ENCODE measurements around the gene FKBP5.
A peak's percentile ranks its signal among the peaks of the same experiment; 100 is the strongest.
"Not testable (repeated sequence)": the region's sequence is repeated elsewhere in the genome, so short reads cannot be mapped to it uniquely, and the experiment has no call there.

Gene FKBP5

DNA sequence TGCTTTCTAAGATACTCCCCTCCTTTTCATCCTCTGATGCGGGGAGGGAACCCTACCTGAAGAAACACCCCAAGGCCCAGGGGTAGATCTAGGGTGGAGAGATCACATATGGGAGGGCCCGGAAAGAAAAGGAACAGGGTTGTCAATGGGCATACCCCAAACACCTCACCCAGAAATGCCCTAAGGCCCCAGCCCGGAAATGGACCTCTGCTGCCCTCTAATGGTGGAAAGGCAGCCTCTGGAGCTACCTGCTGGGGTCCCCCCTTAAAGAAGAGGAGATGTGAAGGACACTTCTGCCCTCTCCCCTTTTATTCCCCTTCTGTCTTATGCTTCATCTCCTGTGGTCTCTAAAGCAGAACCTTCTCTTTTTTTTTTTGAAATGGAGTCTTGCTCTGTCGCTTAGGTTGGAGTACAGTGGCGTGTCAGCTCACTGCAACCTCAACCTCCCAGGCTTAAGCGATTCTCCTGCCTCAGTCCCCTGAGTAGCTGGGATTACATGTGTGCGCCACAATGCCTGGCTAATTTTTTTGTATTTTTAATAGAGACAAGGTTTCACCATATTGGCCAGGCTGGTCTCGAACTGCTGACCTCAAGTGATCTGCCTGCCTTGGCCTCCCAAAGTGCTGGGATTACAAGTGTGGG lies 47.7 kb upstream of the FKBP5 start:
- Histone ChIP-seq H3K9me2 (ENCODE audit: low read depth, low read length) (no peaks in the 10 kb centered on the region), H3K9ac (ENCODE audit: low read length) (no peak overlapping the region), H3K36me3 (ENCODE audit: insufficient read depth, low read length) (no peaks in the 10 kb centered on the region), H3K9me3 (ENCODE audit: low read length) (no peaks in the 10 kb centered on the region), H3K79me2 (ENCODE audit: insufficient read depth, low read length) (no peaks in the 10 kb centered on the region), H3K4me2 (ENCODE audit: low read length) (no peak overlapping the region), H3K4me1 (ENCODE audit: insufficient read depth, low read length, severe bottlenecking) (peaks cover 32% of the 10 kb centered on the region), H3K27me3 (ENCODE audit: insufficient read depth, low read length) (no peaks in the 10 kb centered on the region), H3F3A (ENCODE audit: insufficient read depth, low read length) (peaks cover 4% of the 10 kb centered on the region; the same call in 1 of the 2 replicates), H3K4me3 (ENCODE audit: low read depth, low read length, poor library complexity, severe bottlenecking) (no peak overlapping the region), H3K27ac (ENCODE audit: low read depth, low read length, poor library complexity, severe bottlenecking) (peak overlapping the region; percentile 4), H4K20me1 (ENCODE audit: insufficient read depth, low read length) (no peaks in the 10 kb centered on the region), H2AFZ (ENCODE audit: low read length) (no peak overlapping the region)
- TF ChIP-seq EZH2 (IDR thresholded peaks at IDR 0.05; ENCODE audit: borderline replicate concordance, low read length), result no peak
- TF ChIP-seq, protein P1, sequence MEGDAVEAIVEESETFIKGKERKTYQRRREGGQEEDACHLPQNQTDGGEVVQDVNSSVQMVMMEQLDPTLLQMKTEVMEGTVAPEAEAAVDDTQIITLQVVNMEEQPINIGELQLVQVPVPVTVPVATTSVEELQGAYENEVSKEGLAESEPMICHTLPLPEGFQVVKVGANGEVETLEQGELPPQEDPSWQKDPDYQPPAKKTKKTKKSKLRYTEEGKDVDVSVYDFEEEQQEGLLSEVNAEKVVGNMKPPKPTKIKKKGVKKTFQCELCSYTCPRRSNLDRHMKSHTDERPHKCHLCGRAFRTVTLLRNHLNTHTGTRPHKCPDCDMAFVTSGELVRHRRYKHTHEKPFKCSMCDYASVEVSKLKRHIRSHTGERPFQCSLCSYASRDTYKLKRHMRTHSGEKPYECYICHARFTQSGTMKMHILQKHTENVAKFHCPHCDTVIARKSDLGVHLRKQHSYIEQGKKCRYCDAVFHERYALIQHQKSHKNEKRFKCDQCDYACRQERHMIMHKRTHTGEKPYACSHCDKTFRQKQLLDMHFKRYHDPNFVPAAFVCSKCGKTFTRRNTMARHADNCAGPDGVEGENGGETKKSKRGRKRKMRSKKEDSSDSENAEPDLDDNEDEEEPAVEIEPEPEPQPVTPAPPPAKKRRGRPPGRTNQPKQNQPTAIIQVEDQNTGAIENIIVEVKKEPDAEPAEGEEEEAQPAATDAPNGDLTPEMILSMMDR (IDR thresholded peaks at IDR 0.05; ENCODE audit: low read length), result peak; percentile 97

DNA sequence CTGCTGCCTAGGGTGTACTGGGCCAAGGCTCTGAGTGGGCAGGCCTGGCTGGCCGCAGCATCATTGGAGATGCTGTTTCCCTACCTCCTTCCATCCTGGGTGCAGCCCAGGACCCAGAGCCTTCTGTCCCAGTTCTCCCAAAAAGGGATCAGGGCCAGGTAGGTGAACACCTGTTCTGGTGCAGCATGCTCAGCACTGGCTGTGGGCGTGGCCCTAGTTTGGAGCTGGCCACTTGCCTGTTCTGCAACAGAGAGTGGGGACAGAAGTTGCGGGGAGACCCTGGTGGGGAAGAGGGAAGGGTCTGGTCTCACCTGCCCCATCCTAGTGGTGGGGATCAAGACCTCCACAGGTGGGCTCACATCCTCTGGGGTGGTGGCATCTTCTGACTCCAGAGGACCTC lies 46.7 kb upstream of the FKBP5 start:
- Histone ChIP-seq H3K9me2 (ENCODE audit: low read depth, low read length) (no peaks in the 10 kb centered on the region), H3K4me3 (ENCODE audit: low read depth, low read length, poor library complexity, severe bottlenecking) (no peak overlapping the region), H4K20me1 (ENCODE audit: insufficient read depth, low read length) (no peaks in the 10 kb centered on the region), H3K27me3 (ENCODE audit: insufficient read depth, low read length) (no peaks in the 10 kb centered on the region), H3F3A (ENCODE audit: insufficient read depth, low read length) (peaks cover 4% of the 10 kb centered on the region; the same call in 1 of the 2 replicates), H3K4me1 (ENCODE audit: insufficient read depth, low read length, severe bottlenecking) (peaks cover 39% of the 10 kb centered on the region), H3K9me3 (ENCODE audit: low read length) (no peaks in the 10 kb centered on the region), H3K79me2 (ENCODE audit: insufficient read depth, low read length) (no peaks in the 10 kb centered on the region), H3K36me3 (ENCODE audit: insufficient read depth, low read length) (no peaks in the 10 kb centered on the region), H3K4me2 (ENCODE audit: low read length) (no peak overlapping the region), H2AFZ (ENCODE audit: low read length) (no peak overlapping the region), H3K27ac (ENCODE audit: low read depth, low read length, poor library complexity, severe bottlenecking) (no peak overlapping the region), H3K9ac (ENCODE audit: low read length) (no peak overlapping the region)
- TF ChIP-seq, protein P1 (IDR thresholded peaks at IDR 0.05; ENCODE audit: low read length), result no peak
- no peak for TF ChIP-seq EZH2 (IDR thresholded peaks at IDR 0.05; ENCODE audit: borderline replicate concordance, low read length)

DNA sequence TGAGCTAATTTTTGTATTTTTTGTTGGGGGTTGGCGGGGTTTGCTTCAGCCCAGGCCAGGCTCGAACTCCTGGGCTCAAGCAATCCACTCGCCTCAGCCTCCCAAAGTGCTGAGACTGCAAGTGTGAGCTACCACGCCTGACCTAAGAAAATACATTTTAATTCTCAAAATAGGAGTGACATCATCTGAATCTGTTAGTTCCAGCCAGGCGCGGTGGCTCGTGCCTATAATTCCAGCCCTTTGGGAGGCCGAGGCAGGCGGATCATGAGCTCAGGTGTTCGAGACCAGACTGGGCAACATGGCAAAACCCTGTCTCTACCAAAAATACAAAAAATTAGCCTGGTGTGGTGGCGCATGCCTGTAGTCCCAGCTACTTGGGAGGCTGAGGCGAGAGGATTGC lies 45.6 kb upstream of the FKBP5 start:
- not testable (repeated sequence) for H3K36me3 ChIP-seq (ENCODE audit: insufficient read depth, low read length); H4K20me1 ChIP-seq (ENCODE audit: insufficient read depth, low read length); H3K4me3 ChIP-seq (ENCODE audit: low read depth, low read length, poor library complexity, severe bottlenecking); H3K9me3 ChIP-seq (ENCODE audit: low read length); H3K9ac ChIP-seq (ENCODE audit: low read length); H3K4me2 ChIP-seq (ENCODE audit: low read length); H3K9me2 ChIP-seq (ENCODE audit: low read depth, low read length); H2AFZ ChIP-seq (ENCODE audit: low read length); H3K27me3 ChIP-seq (ENCODE audit: insufficient read depth, low read length); H3K79me2 ChIP-seq (ENCODE audit: insufficient read depth, low read length); H3F3A ChIP-seq (ENCODE audit: insufficient read depth, low read length)
- H3K27ac ChIP-seq (ENCODE audit: low read depth, low read length, poor library complexity, severe bottlenecking), result peak overlapping the region; percentile 97
- peaks cover 50% of the 10 kb centered on the region for H3K4me1 ChIP-seq (ENCODE audit: insufficient read depth, low read length, severe bottlenecking)

DNA sequence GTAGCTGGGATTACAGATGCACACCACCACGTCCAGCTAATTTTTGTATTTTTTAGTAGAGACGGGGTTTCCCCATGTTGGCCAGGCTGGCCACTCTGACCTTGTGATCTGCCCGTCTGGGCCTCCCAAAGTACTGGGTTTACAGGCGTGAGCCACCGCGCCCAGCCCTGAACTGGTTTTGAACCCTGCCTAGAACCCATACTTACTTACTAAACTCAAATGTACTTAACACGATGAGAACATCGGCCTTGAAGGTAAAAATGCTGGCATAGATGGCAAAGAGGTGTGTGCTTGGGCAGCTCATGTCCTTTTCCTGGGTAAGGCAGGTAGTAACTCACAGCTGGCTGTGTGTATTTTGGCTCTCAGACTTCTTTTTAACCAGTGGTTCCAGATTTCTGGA lies 44.9 kb upstream of the FKBP5 start:
- Histone ChIP-seq H3K4me1 (ENCODE audit: insufficient read depth, low read length, severe bottlenecking) (peaks cover 57% of the 10 kb centered on the region), H3K79me2 (ENCODE audit: insufficient read depth, low read length) (no peaks in the 10 kb centered on the region), H3K27ac (ENCODE audit: low read depth, low read length, poor library complexity, severe bottlenecking) (peak overlapping the region; percentile 97), H3K9me2 (ENCODE audit: low read depth, low read length) (no peaks in the 10 kb centered on the region), H2AFZ (ENCODE audit: low read length) (no peak overlapping the region), H3K4me3 (ENCODE audit: low read depth, low read length, poor library complexity, severe bottlenecking) (no peak overlapping the region), H3K27me3 (ENCODE audit: insufficient read depth, low read length) (no peaks in the 10 kb centered on the region), H3K9ac (ENCODE audit: low read length) (no peak overlapping the region), H3K36me3 (ENCODE audit: insufficient read depth, low read length) (no peaks in the 10 kb centered on the region), H3K4me2 (ENCODE audit: low read length) (no peak overlapping the region), H3F3A (ENCODE audit: insufficient read depth, low read length) (peaks cover 9% of the 10 kb centered on the region; the same call in 1 of the 2 replicates), H4K20me1 (ENCODE audit: insufficient read depth, low read length) (no peaks in the 10 kb centered on the region), H3K9me3 (ENCODE audit: low read length) (no peaks in the 10 kb centered on the region)
- TF ChIP-seq, protein P1 (IDR thresholded peaks at IDR 0.05; ENCODE audit: low read length), result no peak
- no peak for TF ChIP-seq EZH2 (IDR thresholded peaks at IDR 0.05; ENCODE audit: borderline replicate concordance, low read length)

Data from OCI-LY1 (cell line).